Muscle of arm (tissue), 12 donors: ENCODE data around the gene HBG1. TPM values are rescaled to one million over a fixed set of nuclear protein-coding genes. Genes with fewer than 3 reads are reported as not detected.

ENCODE experiments used
- DNase-seq: peaks from one replicate; pipeline ENCODE4 v3.0.0-alpha.2; 2013
- polyA plus RNA-seq, 12 donors: library from polyadenylated mRNA; unstranded; fragments of 120-200 nt; gene quantifications; one replicate each; pipeline ENCODE4 v1.2.1, GENCODE V29; 2013; ENCODE audit not compliant: insufficient read length in 12 of 12

The HBG1 gene
- polyA plus RNA-seq, 12 donors = 4.2 to 8,722 (median 70.4) TPM; not detected in 1

DNA sequence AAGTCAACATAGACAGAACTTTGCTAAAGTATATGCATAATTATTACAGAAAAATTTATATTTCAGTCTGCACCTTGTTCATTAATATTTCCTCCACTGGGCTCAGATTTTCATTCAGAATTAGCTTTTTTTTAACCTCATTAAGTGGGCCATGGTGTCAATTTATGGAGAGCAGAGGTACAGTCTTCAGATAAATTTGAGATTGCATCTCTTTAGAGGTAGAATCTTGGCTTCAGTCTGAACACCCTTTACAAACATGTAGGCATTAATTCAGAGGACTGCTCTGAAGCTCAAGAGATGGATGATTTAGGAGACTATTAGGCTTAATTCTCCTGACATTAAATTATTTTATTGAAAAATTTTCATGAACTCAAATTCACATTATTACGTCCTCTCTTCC is 19.4 kb downstream of the HBG1 start:
- DNase-seq = no peak

GRCh38 chr11:5229796-5230195 is 19.9 kb downstream of the HBG1 start:
- no peak for DNase-seq

- no peak for DNase-seq
Observed at GRCh38 chr11:5229356-5229755, 20.3 kb downstream of the HBG1 start.

- no peak for DNase-seq
Observed at GRCh38 chr11:5228124-5228523, 21.5 kb downstream of the HBG1 start.

GRCh38 chr11:5227681-5228080 is 22.0 kb downstream of the HBG1 start:
- no peak for DNase-seq

DNA sequence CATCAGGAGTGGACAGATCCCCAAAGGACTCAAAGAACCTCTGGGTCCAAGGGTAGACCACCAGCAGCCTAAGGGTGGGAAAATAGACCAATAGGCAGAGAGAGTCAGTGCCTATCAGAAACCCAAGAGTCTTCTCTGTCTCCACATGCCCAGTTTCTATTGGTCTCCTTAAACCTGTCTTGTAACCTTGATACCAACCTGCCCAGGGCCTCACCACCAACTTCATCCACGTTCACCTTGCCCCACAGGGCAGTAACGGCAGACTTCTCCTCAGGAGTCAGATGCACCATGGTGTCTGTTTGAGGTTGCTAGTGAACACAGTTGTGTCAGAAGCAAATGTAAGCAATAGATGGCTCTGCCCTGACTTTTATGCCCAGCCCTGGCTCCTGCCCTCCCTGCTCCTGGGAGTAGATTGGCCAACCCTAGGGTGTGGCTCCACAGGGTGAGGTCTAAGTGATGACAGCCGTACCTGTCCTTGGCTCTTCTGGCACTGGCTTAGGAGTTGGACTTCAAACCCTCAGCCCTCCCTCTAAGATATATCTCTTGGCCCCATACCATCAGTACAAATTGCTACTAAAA is 22.8 kb downstream of the HBG1 start, which contains the start of gene HBB:
TSS of gene HBB (minus strand) at position 340 of the 579 bp plus-strand sequence. CDS start at position 290, 50 bp downstream.
- no peak for DNase-seq

DNA sequence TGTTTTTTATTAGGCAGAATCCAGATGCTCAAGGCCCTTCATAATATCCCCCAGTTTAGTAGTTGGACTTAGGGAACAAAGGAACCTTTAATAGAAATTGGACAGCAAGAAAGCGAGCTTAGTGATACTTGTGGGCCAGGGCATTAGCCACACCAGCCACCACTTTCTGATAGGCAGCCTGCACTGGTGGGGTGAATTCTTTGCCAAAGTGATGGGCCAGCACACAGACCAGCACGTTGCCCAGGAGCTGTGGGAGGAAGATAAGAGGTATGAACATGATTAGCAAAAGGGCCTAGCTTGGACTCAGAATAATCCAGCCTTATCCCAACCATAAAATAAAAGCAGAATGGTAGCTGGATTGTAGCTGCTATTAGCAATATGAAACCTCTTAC is 24.2 kb downstream of the HBG1 start:
- no peak for DNase-seq

GRCh38 chr11:5224538-5225479 is 24.8 kb downstream of the HBG1 start:
- DNase-seq = no peak

DNA sequence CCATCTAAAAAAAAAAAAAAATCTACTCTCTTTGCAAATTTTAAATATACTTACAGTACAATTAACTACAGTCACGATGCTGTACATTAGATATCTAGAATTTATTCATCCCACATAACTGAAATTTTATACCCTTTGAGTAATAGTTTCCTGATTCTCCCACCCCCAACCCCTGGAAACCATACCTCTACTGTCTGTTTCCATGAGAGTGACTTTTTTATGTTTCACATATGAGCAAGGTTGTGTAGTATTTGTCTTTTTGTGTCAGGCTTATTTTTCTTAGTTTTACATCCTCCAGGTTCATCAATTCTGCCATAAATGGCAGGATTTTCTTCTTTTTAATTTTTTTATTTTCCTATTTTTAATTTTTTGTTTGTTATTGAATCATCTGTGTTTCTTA is 26.0 kb downstream of the HBG1 start:
- no peak for DNase-seq

- DNase-seq = no peak
Observed at GRCh38 chr11:5223146-5223545, 26.5 kb downstream of the HBG1 start.

DNA sequence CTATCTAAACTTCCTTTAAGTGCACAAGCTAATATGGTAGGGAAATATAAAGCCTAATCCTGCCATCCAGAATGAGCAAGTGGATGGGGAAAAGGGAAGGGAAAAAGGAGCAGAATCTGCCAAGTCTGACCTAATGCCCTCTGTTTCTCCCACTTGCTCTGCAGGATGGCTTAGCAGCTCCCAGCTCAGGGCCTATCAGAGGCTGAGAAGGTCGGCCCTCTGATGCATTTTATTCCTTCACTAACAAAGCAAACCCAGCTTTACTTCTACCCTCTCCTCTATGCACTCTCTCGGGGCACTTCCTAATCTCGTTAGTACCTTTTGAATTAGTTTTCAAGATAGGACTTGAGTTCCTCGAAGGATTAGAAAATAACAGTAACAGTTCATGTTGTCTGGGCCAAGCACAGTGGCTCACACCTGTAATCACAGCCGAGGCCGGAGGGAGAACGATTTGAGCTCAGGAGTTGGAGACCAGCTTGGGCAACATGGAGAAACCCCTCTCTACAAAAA is 39.2 kb downstream of the HBG1 start:
- DNase-seq = no peak

DNA sequence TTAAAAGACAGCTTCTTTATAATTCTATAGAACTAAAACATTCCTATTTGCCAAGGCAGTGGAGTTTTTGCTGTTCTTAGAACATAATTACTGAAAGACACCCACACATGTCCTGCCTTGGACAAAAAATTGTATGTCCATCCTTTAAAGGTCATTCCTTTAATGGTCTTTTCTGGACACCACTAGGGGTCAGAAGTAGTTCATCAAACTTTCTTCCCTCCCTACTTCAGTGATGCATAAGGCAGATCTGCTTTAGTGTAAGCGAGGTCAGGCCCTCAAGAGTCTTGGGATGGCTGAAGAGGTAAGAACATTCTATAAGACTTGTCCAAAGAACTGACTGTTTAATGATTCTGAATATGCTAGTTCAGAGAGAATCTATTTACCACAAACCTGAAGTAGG is 44.9 kb downstream of the HBG1 start:
- peak; percentile 19 for DNase-seq

DNA sequence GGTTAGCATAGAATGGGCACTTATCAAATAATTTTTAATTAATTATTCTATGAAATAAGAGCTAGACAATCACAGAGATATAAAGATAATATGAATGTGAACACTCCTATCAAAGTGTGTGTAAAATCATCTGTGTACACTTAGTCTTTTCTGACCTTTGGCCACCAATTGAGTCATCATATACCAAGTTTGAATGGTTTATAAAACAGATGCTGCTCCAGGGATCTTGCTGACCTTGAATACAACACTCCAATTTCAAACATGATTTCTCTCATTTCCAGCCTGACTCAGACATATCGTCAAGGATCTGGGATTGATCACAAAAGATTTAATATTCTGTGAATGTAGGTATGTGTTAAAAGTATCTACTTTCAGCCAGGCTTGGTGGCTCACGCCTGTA is 46.3 kb downstream of the HBG1 start:
- no peak for DNase-seq

- no peak for DNase-seq
Observed at GRCh38 chr11:5200582-5200981, 49.1 kb downstream of the HBG1 start, which contains the start of gene OR51V1. OR51V1 (minus strand) TSS chr11:5200682; CDS start chr11:5200682, 0 bp downstream.

DNA sequence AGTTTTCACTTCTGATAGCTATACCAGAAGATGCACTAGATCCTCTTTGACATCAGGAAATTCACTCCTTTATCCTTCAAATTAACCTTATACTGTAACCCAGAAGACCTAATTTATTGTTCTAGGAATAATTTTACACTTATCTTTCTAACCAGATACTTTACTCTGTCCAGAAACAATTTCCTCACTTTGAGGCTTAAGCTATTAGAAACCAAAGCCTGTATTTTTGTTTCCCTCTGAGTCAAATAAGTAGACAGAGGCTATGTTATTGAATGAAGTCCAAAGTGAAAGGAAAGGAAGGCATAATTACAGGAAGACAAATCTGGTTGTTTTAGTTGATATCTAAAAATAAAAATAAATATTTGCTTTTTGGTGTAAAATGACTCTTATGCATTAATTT is 51.4 kb downstream of the HBG1 start:
- no peak for DNase-seq

Other genes with a start within 250 kb of the HBG1 start
- not detected for gene OR52J3, start 203.3 kb downstream of the HBG1 start, polyA plus RNA-seq
- gene OR52E2, start 190.2 kb downstream of the HBG1 start, polyA plus RNA-seq = not detected
- not detected for gene OR52E1, start 180.3 kb downstream of the HBG1 start, polyA plus RNA-seq
- not detected for gene OR52A5, start 111.5 kb downstream of the HBG1 start, polyA plus RNA-seq
- under 1 TPM in 6 of 12 donors, not detected in 6; 0.01 to 0.03 (median 0.02) TPM for gene OR52A1, start 95.1 kb downstream of the HBG1 start, polyA plus RNA-seq
- not detected for gene OR51V1, start 49.2 kb downstream of the HBG1 start, polyA plus RNA-seq
- gene HBB, start 22.8 kb downstream of the HBG1 start, polyA plus RNA-seq = 1,000 to 10,000 TPM in 2 of 12 donors, 100 to 1,000 TPM in 9, not detected in 1; 100 to 1,375 (median 373) TPM
- under 1 TPM in 7 of 12 donors, not detected in 5; 0.25 to 0.80 (median 0.38) TPM for gene HBD, start 15.4 kb downstream of the HBG1 start, polyA plus RNA-seq
- gene HBG2, start 4.9 kb upstream of the HBG1 start, polyA plus RNA-seq = over 10,000 TPM in 2 of 12 donors, 1,000 to 10,000 TPM in 9, 100 to 1,000 TPM in 1; 964 to 18,217 (median 4,493) TPM
- gene HBE1, start 20.1 kb upstream of the HBG1 start, polyA plus RNA-seq = 10 to 100 TPM in 7 of 12 donors, 1 to 10 TPM in 4, not detected in 1; 1.4 to 85.4 (median 19.9) TPM
- gene OR51B4, start 52.1 kb upstream of the HBG1 start, polyA plus RNA-seq = under 1 TPM in 1 of 12 donors, not detected in 11; 0.33 TPM
- not detected for gene OR51B2, start 74.4 kb upstream of the HBG1 start, polyA plus RNA-seq
- under 1 TPM in 6 of 12 donors, not detected in 6; 0.14 to 0.37 (median 0.19) TPM for gene OR51B5, start 93.7 kb upstream of the HBG1 start, polyA plus RNA-seq
- gene OR51B6, start 101.7 kb upstream of the HBG1 start, polyA plus RNA-seq = not detected
- not detected for gene OR51M1, start 134.0 kb upstream of the HBG1 start, polyA plus RNA-seq
- gene OR51Q1, start 172.3 kb upstream of the HBG1 start, polyA plus RNA-seq = not detected
- not detected for gene OR51I1, start 191.7 kb upstream of the HBG1 start, polyA plus RNA-seq
- gene OR51I2, start 199.5 kb upstream of the HBG1 start, polyA plus RNA-seq = not detected
- gene OR52D1, start 238.8 kb upstream of the HBG1 start, polyA plus RNA-seq = not detected